MM.1S (cell line): ENCODE measurements around the gene GNG13.

Source experiments
- DNase-seq: peaks from one replicate; pipeline ENCODE4 v3.0.0-alpha.2; 2015
- H2AFZ ChIP-seq: fragments of 300-600 bp; sonication (generic); 2 replicates; pipeline ENCODE4 v1.6.0; 2016; ENCODE audit warnings: antibody characterized with exemption, low read length
- H3F3A ChIP-seq: fragments of 300-600 bp; sonication (generic); 2 replicates; pipeline ENCODE4 v1.6.1; 2016; ENCODE audit warnings: mild to moderate bottlenecking, antibody characterized with exemption, low read length, moderate library complexity, mixed read lengths; ENCODE audit not compliant: insufficient read depth
- H3K27ac ChIP-seq: fragments of 300-600 bp; sonication (generic); 2 replicates; pipeline ENCODE4 v1.5.1; 2016; ENCODE audit warnings: mild to moderate bottlenecking, low read length
- H3K27me3 ChIP-seq: fragments of 300-600 bp; sonication (generic); replicated peaks from 2 replicates; pipeline ENCODE4 v1.6.0; 2016; ENCODE audit warnings: low read length; ENCODE audit not compliant: insufficient read depth
- H3K36me3 ChIP-seq: fragments of 300-600 bp; sonication (generic); replicated peaks from 2 replicates; pipeline ENCODE4 v1.6.1; 2016; ENCODE audit warnings: mild to moderate bottlenecking, low read length, mixed read lengths; ENCODE audit not compliant: insufficient read depth
- H3K4me1 ChIP-seq: fragments of 300-600 bp; sonication (generic); 2 replicates; pipeline ENCODE4 v1.6.1; 2016; ENCODE audit warnings: low read length, mixed read lengths
- H3K4me2 ChIP-seq: fragments of 300-600 bp; sonication (generic); 2 replicates; pipeline ENCODE4 v1.6.0; 2016; ENCODE audit warnings: low read depth, low read length
- H3K4me3 ChIP-seq: fragments of 300-600 bp; sonication (generic); 2 replicates; pipeline ENCODE4 v1.5.1; 2016; ENCODE audit warnings: low read length, mixed read lengths
- H3K79me2 ChIP-seq: fragments of 300-600 bp; sonication (generic); 2 replicates; pipeline ENCODE4 v1.6.1; 2016; ENCODE audit warnings: mixed run types, low read length, mixed read lengths
- H3K9ac ChIP-seq: fragments of 300-600 bp; sonication (generic); 2 replicates; pipeline ENCODE4 v1.6.1; 2016; ENCODE audit warnings: low read length, mixed read lengths
- H3K9me2 ChIP-seq: fragments of 300-600 bp; sonication (generic); replicated peaks from 2 replicates; pipeline ENCODE4 v1.6.1; 2016; ENCODE audit warnings: mild to moderate bottlenecking, low read length, mixed read lengths; ENCODE audit not compliant: insufficient read depth
- H3K9me3 ChIP-seq: fragments of 300-600 bp; sonication (generic); replicated peaks from 2 replicates; pipeline ENCODE4 v1.6.1; 2016; ENCODE audit warnings: mild to moderate bottlenecking, low read length, mixed read lengths; ENCODE audit not compliant: insufficient read depth
- H4K20me1 ChIP-seq: fragments of 300-600 bp; sonication (generic); 2 replicates; pipeline ENCODE4 v1.6.1; 2016; ENCODE audit warnings: mild to moderate bottlenecking, low read length, moderate library complexity, mixed read lengths; ENCODE audit not compliant: insufficient read depth
- CTCF ChIP-seq: fragments of 300-600 bp; sonication (generic); IDR thresholded peaks from 2 replicates; pipeline ENCODE4 v1.5.1; 2016; ENCODE audit warnings: antibody characterized with exemption, low read length, mixed read lengths
- EZH2 ChIP-seq: fragments of 300-600 bp; sonication (generic); optimal IDR thresholded peaks from 2 replicates; pipeline ENCODE3; 2017; ENCODE audit warnings: low read depth, mild to moderate bottlenecking, antibody characterized with exemption, low read length, mixed read lengths
- EZH2phosphoT487 ChIP-seq: fragments of 300-600 bp; sonication (generic); IDR thresholded peaks from 2 replicates; pipeline ENCODE4 v1.6.1; 2018; ENCODE audit warnings: antibody characterized with exemption, low read length

Gene GNG13

GRCh38 chr16:752007-752312, 48.6 kb downstream of the GNG13 start:
- no peak for DNase-seq
- Histone ChIP-seq H3K9me2 (no peaks in the 10 kb centered on the region), H3K36me3 (no peaks in the 10 kb centered on the region), H3K4me1 (no peaks in the 10 kb centered on the region), H3K9ac (no peak overlapping the region), H3K4me2 (no peak overlapping the region), H2AFZ (no peak overlapping the region), H4K20me1 (no peaks in the 10 kb centered on the region), H3F3A (no peaks in the 10 kb centered on the region), H3K27me3 (peaks cover 96% of the 10 kb centered on the region), H3K4me3 (no peak overlapping the region), H3K79me2 (no peaks in the 10 kb centered on the region), H3K9me3 (no peaks in the 10 kb centered on the region), H3K27ac (no peak overlapping the region)
- TF ChIP-seq EZH2phosphoT487 = no peak
- no peak for TF ChIP-seq CTCF
- no peak for TF ChIP-seq EZH2

- no peak for DNase-seq
- TF ChIP-seq EZH2 (no peak), EZH2phosphoT487 (no peak), CTCF (no peak)
- H3K9ac ChIP-seq = no peak overlapping the region
- H3K36me3 ChIP-seq = no peaks in the 10 kb centered on the region
- H3K4me1 ChIP-seq = no peaks in the 10 kb centered on the region
- no peak overlapping the region for H3K4me3 ChIP-seq
- no peak overlapping the region for H3K4me2 ChIP-seq
- no peak overlapping the region for H3K27ac ChIP-seq
- peaks cover 95% of the 10 kb centered on the region for H3K27me3 ChIP-seq
- H2AFZ ChIP-seq = no peak overlapping the region
- no peaks in the 10 kb centered on the region for H3K79me2 ChIP-seq
- no peaks in the 10 kb centered on the region for H3K9me2 ChIP-seq
- H4K20me1 ChIP-seq = no peaks in the 10 kb centered on the region
- no peaks in the 10 kb centered on the region for H3F3A ChIP-seq
- no peaks in the 10 kb centered on the region for H3K9me3 ChIP-seq
Observed at GRCh38 chr16:751152-752006, 49.2 kb downstream of the GNG13 start.

- peaks cover 91% of the 10 kb centered on the region for H3K27me3 ChIP-seq
- TF ChIP-seq EZH2 (no peak), EZH2phosphoT487 (no peak), CTCF (no peak)
- no peaks in the 10 kb centered on the region for H3F3A ChIP-seq
- no peaks in the 10 kb centered on the region for H3K9me3 ChIP-seq
- H3K27ac ChIP-seq = no peak overlapping the region
- no peaks in the 10 kb centered on the region for H3K9me2 ChIP-seq
- DNase-seq = no peak
- no peak overlapping the region for H2AFZ ChIP-seq
- no peak overlapping the region for H3K4me3 ChIP-seq
- no peaks in the 10 kb centered on the region for H3K4me1 ChIP-seq
- H3K9ac ChIP-seq = no peak overlapping the region
- H3K4me2 ChIP-seq = no peak overlapping the region
- H3K36me3 ChIP-seq = no peaks in the 10 kb centered on the region
- H3K79me2 ChIP-seq = no peaks in the 10 kb centered on the region
- H4K20me1 ChIP-seq = no peaks in the 10 kb centered on the region
Observed at GRCh38 chr16:750485-750884, 50.0 kb downstream of the GNG13 start.
